ENCODE data around the gene DCXR.
"Not testable (repeated sequence)": the region's sequence is repeated elsewhere in the genome, so short reads cannot be mapped to it uniquely, and the experiment has no call there.

DCXR gene

GRCh38 chr17:82054351-82055022, 17.0 kb upstream of the DCXR start:
- DNase-seq, result no peak

- DNase-seq, result no peak
Measured at GRCh38 chr17:82053556-82054263, 16.2 kb upstream of the DCXR start.

GRCh38 chr17:82053130-82053529, 15.6 kb upstream of the DCXR start:
- no peak for DNase-seq

- no peak for DNase-seq
Measured at GRCh38 chr17:82052638-82053059, 15.2 kb upstream of the DCXR start.

- peak; percentile 73 for DNase-seq
Measured at GRCh38 chr17:82051776-82052637, 14.5 kb upstream of the DCXR start, which contains the start of the genes GPS1 and RFNG. Gene GPS1, plus strand, starts transcription at chr17:82051898. Its CDS starts 34 bp downstream, at chr17:82051932. Gene RFNG, minus strand, starts transcription at chr17:82051811. Its CDS starts 45 bp downstream, at chr17:82051766.

- DNase-seq, result no peak
Measured at GRCh38 chr17:82050761-82051641, 13.5 kb upstream of the DCXR start.

- DNase-seq, result no peak
Measured at GRCh38 chr17:82050152-82050760, 12.8 kb upstream of the DCXR start.

- DNase-seq, result no peak
Measured at GRCh38 chr17:82049521-82049971, 12.0 kb upstream of the DCXR start.

- DNase-seq, result no peak
Measured at GRCh38 chr17:82049106-82049505, 11.6 kb upstream of the DCXR start.

GRCh38 chr17:82048571-82048971, 11.1 kb upstream of the DCXR start:
- no peak for DNase-seq

- no peak for DNase-seq
Measured at GRCh38 chr17:82047914-82048570, 10.5 kb upstream of the DCXR start.

- no peak for DNase-seq
Measured at GRCh38 chr17:82047379-82047778, 9.9 kb upstream of the DCXR start.

GRCh38 chr17:82046903-82047302, 9.4 kb upstream of the DCXR start:
- no peak for DNase-seq

- no peak for DNase-seq
Measured at GRCh38 chr17:82045936-82046484, 8.5 kb upstream of the DCXR start.

GRCh38 chr17:82043507-82043906, 6.0 kb upstream of the DCXR start:
- DNase-seq, result no peak

GRCh38 chr17:82042649-82043048, 5.2 kb upstream of the DCXR start:
- no peak for DNase-seq

GRCh38 chr17:82041144-82041814, 3.8 kb upstream of the DCXR start:
- DNase-seq, result no peak

GRCh38 chr17:82039695-82040299, 2.3 kb upstream of the DCXR start:
- DNase-seq, result no peak

- DNase-seq, result not testable (repeated sequence)
Measured at GRCh38 chr17:82038796-82039409, 1.4 kb upstream of the DCXR start.

GRCh38 chr17:82037889-82038195, 345 bp upstream of the DCXR start:
- no peak for DNase-seq

Measured in NCI-H2171 (cell line).